Measurements from ENCODE around the gene EPHB1.
"Not testable (repeated sequence)": the region's sequence is repeated elsewhere in the genome, so short reads cannot be mapped to it uniquely, and the experiment has no call there.

EPHB1 gene

GRCh38 chr3:135066844-135067727 lies 272.0 kb downstream of the EPHB1 start:
- Mint-ChIP-seq H3K27me3 (peaks cover 19% of the 10 kb centered on the region), H3K9me3 (peaks cover 12% of the 10 kb centered on the region)
- not testable (repeated sequence) for H3K4me3 Mint-ChIP-seq, H3K36me3 Mint-ChIP-seq, H3K4me1 Mint-ChIP-seq, H3K27ac Mint-ChIP-seq, ATAC-seq

- H3K27me3 Mint-ChIP-seq, result peaks cover 19% of the 10 kb centered on the region
- peaks cover 9% of the 10 kb centered on the region for H3K4me1 Mint-ChIP-seq
- peaks cover 6% of the 10 kb centered on the region for H3K36me3 Mint-ChIP-seq
- peaks cover 13% of the 10 kb centered on the region for H3K9me3 Mint-ChIP-seq
- H3K4me3 Mint-ChIP-seq, result no peak overlapping the region
- ATAC-seq, result no peak
- H3K27ac Mint-ChIP-seq, result no peak overlapping the region
These were observed 273.0 kb downstream of the EPHB1 start for GRCh38 chr3:135068011-135068410.

DNA sequence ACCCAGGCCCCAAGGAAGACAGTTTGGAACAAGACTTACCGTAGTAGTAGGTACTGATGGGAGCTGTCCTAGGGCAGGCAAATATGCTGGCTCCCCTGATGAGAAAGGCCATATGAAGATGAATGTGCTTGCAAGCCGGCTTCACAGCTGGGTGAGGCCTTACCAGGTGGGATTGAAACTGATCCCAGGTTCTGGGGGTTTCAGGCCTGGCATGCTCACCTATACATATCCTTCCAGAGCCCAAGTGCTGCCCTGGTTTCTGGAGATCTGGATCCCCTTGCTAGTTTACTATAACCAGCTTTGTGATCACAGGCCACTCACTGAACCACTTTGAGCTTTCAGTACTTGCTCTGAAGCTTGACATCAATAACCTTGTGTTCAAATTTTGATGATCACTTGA lies 274.3 kb downstream of the EPHB1 start:
- H3K27me3 Mint-ChIP-seq, result peaks cover 19% of the 10 kb centered on the region
- no peak for ATAC-seq
- H3K36me3 Mint-ChIP-seq, result peaks cover 6% of the 10 kb centered on the region

GRCh38 chr3:135071483-135071882 lies 276.4 kb downstream of the EPHB1 start:
- Mint-ChIP-seq H3K36me3 (peaks cover 6% of the 10 kb centered on the region), H3K27me3 (peaks cover 18% of the 10 kb centered on the region), H3K4me1 (peaks cover 9% of the 10 kb centered on the region), H3K27ac (no peak overlapping the region), H3K9me3 (peaks cover 4% of the 10 kb centered on the region), H3K4me3 (no peak overlapping the region)
- peak; percentile 59 for ATAC-seq

More for the DNA sequence above, 274.3 kb downstream of the EPHB1 start:
- no peak overlapping the region for H3K4me3 Mint-ChIP-seq
- H3K27ac Mint-ChIP-seq, result no peak overlapping the region
- peaks cover 8% of the 10 kb centered on the region for H3K9me3 Mint-ChIP-seq
- H3K4me1 Mint-ChIP-seq, result peaks cover 9% of the 10 kb centered on the region

- peaks cover 9% of the 10 kb centered on the region for H3K27me3 Mint-ChIP-seq
- no peak overlapping the region for H3K27ac Mint-ChIP-seq
- peaks cover 4% of the 10 kb centered on the region for H3K9me3 Mint-ChIP-seq
- no peak overlapping the region for H3K4me3 Mint-ChIP-seq
- peaks cover 6% of the 10 kb centered on the region for H3K36me3 Mint-ChIP-seq
- ATAC-seq, result no peak
- H3K4me1 Mint-ChIP-seq, result peaks cover 1% of the 10 kb centered on the region
These were observed 277.4 kb downstream of the EPHB1 start for GRCh38 chr3:135072431-135072830.

DNA sequence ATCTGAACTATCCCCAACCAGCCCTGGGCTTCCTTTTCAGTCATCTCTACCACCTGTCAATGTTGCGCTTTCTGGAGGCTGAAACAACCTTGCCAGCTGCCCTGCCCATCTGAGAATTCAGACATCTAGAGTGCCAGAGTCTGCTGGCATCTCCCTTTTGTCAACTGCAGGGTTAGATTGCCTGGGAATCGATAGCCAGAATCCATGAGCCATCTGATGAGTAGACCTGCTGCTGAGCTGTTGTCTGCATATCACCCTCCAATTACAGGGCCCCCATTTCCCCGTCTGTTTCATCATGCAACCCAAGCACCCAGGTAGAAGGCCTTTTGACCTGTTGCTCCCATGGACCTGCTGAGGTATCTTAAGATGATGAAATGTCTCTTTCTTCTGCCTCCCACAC lies 280.1 kb downstream of the EPHB1 start:
- Mint-ChIP-seq H3K36me3 (peaks cover 6% of the 10 kb centered on the region), H3K9me3 (peaks cover 4% of the 10 kb centered on the region), H3K4me3 (no peak overlapping the region), H3K27ac (no peak overlapping the region), H3K27me3 (no peaks in the 10 kb centered on the region), H3K4me1 (no peaks in the 10 kb centered on the region)
- ATAC-seq, result no peak

DNA sequence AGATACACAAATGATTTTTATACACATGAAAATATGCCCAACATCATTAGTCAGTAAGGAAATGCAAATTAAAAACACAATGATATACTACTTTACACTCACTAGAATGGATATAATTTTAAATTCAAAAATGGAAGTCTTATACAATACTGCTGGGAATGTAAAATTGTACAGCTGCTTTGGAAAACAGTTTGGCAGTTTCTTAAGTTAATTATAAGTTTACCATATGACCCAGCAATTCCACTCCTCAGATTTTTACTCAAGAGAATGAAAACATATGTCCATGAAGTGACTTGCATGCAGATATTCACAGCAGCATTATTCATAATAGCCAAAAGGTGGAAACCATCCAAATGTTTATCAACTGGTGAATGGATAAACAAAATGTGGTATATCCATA lies 281.3 kb downstream of the EPHB1 start:
- H3K9me3 Mint-ChIP-seq, result peaks cover 4% of the 10 kb centered on the region

DNA sequence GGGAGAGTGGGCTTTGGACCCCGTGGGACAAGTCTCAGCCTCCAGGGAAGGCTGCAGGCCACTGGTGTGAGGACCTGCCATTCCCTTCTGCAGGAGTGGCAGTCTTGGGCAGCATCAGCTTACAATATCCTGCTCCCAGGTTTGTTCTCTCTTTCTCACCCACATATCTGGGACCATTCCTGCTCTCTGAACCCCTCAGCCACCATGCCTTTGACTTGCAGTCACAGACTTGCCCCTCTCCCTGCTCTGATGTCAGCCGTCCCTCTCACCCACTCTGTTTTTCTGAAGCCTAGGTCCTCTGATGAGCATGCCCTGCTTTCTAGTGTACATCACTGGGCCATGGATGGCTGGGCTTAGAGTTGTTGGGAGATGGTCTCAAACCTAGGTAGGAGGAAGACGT lies 282.1 kb downstream of the EPHB1 start:
- no peak overlapping the region for H3K27ac Mint-ChIP-seq
- peaks cover 4% of the 10 kb centered on the region for H3K9me3 Mint-ChIP-seq
- no peaks in the 10 kb centered on the region for H3K4me1 Mint-ChIP-seq
- H3K4me3 Mint-ChIP-seq, result no peak overlapping the region
- H3K36me3 Mint-ChIP-seq, result peaks cover 6% of the 10 kb centered on the region
- H3K27me3 Mint-ChIP-seq, result no peaks in the 10 kb centered on the region
- no peak for ATAC-seq

More for the DNA sequence above, 281.3 kb downstream of the EPHB1 start:
- Mint-ChIP-seq H3K36me3 (peaks cover 6% of the 10 kb centered on the region), H3K4me1 (no peaks in the 10 kb centered on the region), H3K27me3 (no peaks in the 10 kb centered on the region), H3K4me3 (no peak overlapping the region), H3K27ac (no peak overlapping the region)
- ATAC-seq, result no peak

DNA sequence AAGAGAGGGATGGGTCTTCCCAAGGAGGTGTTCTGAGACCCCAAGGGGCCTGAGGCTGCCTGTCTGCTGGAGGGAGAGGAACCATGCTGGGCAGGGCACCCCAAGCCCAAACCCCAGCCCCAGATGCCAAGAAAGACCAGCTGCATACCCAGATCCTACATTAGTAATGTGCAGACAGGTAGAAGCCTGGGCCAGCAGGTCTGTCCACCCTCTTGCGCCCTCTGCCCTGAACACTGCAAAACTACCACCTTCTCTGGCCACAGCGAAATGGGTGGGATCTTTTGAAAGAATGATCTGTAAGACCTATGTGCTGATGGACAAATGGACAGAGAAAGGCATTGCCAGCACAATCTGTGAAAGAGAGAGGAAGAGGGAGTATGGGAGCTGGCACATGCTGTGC lies 283.2 kb downstream of the EPHB1 start:
- Mint-ChIP-seq H3K36me3 (no peaks in the 10 kb centered on the region), H3K27me3 (no peaks in the 10 kb centered on the region), H3K4me1 (no peaks in the 10 kb centered on the region), H3K27ac (no peak overlapping the region), H3K9me3 (no peaks in the 10 kb centered on the region), H3K4me3 (no peak overlapping the region)
- no peak for ATAC-seq

DNA sequence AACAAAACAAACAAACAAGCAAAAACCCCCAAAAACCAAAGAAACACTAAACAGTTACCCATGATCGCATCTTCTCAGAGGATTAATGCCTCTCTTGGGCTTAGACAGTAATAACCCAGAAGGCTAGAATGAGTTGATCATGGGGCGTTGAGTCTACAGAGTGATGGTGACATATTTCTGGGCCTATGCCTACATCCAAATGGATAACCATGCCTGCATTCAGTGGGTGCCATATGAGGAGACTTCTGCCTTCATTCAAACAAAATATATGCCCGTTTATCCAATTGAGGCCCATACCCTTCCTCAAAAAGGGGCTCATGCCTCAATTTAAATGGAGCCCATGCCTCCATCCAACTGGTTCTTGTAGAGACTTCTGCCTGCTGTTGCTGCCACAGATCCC lies 284.0 kb downstream of the EPHB1 start:
- no peaks in the 10 kb centered on the region for H3K36me3 Mint-ChIP-seq
- H3K9me3 Mint-ChIP-seq, result no peaks in the 10 kb centered on the region
- no peak overlapping the region for H3K4me3 Mint-ChIP-seq
- no peak for ATAC-seq
- no peak overlapping the region for H3K27ac Mint-ChIP-seq
- no peaks in the 10 kb centered on the region for H3K4me1 Mint-ChIP-seq
- no peaks in the 10 kb centered on the region for H3K27me3 Mint-ChIP-seq

DNA sequence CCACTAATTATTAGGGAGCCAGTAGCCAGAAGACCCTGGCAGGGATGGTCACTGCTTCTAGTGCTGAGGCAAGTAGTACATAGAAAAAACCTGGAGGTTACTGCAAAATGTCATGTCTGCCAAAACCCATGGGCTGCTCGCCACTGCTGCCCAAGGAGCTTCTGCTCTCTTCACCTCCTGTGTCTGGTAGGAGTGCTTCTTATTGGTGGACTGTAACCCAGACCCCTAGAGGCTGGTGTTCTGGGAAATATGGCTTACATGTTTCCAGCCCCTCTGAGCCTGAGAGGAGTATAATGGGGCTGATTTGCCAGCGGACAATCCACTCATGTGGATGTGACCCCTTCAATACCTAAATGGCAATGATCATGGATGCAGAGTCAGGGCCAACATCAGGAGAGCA lies 286.4 kb downstream of the EPHB1 start:
- Mint-ChIP-seq H3K27ac (no peak overlapping the region), H3K4me1 (no peaks in the 10 kb centered on the region), H3K4me3 (no peak overlapping the region), H3K9me3 (no peaks in the 10 kb centered on the region), H3K27me3 (no peaks in the 10 kb centered on the region), H3K36me3 (no peaks in the 10 kb centered on the region)
- ATAC-seq, result no peak

DNA sequence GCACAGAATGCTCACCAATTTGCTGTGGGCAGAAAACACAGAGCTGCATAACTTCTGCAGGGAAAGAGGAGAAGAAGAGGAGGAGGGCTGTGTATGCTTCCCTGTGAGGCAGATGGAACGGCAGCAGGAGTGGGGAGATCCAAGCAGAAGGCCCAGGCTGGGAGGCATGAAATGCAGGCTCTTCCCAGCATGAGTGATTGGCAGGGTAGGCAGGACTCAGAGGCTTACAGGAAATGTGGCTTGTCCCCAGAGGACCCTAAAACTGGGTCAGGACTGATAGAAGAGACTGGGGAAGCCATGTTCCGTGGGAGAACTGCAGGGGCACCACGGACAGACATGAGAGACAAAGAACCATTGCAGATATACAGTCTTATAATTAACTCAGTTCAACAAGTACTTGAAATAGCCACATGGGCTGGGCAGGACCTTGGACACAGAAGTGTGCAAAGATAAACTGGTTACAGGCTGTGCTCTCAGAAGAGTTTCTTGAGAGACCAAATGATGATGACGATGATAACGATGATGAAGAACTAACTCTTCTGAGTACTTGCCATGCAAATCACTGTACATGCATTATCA lies 286.9 kb downstream of the EPHB1 start:
- no peak overlapping the region for H3K4me3 Mint-ChIP-seq
- ATAC-seq, result no peak
- no peaks in the 10 kb centered on the region for H3K27me3 Mint-ChIP-seq
- H3K4me1 Mint-ChIP-seq, result no peaks in the 10 kb centered on the region
- no peaks in the 10 kb centered on the region for H3K36me3 Mint-ChIP-seq
- H3K9me3 Mint-ChIP-seq, result no peaks in the 10 kb centered on the region
- no peak overlapping the region for H3K27ac Mint-ChIP-seq

DNA sequence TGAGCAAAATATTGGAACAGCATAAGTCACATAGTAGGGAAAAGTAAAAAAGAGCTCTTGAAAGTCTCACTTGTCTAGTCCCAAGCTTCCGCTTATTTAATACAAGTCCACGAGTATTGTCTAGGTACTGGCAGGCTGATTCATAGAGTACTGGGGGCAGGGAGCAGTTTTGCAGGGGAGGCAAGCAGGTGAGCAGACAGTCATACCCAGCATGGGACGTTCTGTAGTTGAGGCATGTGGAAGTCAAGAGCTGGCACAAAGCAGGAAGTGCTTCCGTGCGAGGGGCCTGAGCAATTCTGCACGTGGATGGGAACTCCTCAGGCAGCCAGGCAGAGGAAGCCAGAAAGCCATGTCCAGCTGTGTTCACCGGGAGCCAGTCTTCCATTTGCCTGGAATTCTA lies 287.6 kb downstream of the EPHB1 start:
- no peak overlapping the region for H3K27ac Mint-ChIP-seq
- no peaks in the 10 kb centered on the region for H3K9me3 Mint-ChIP-seq
- H3K4me1 Mint-ChIP-seq, result no peaks in the 10 kb centered on the region
- no peaks in the 10 kb centered on the region for H3K36me3 Mint-ChIP-seq
- H3K4me3 Mint-ChIP-seq, result no peak overlapping the region
- ATAC-seq, result no peak
- H3K27me3 Mint-ChIP-seq, result no peaks in the 10 kb centered on the region

GRCh38 chr3:135083179-135083578 lies 288.1 kb downstream of the EPHB1 start:
- Mint-ChIP-seq H3K27ac (no peak overlapping the region), H3K9me3 (no peaks in the 10 kb centered on the region), H3K4me1 (no peaks in the 10 kb centered on the region), H3K27me3 (no peaks in the 10 kb centered on the region), H3K36me3 (no peaks in the 10 kb centered on the region), H3K4me3 (no peak overlapping the region)
- ATAC-seq, result no peak

DNA sequence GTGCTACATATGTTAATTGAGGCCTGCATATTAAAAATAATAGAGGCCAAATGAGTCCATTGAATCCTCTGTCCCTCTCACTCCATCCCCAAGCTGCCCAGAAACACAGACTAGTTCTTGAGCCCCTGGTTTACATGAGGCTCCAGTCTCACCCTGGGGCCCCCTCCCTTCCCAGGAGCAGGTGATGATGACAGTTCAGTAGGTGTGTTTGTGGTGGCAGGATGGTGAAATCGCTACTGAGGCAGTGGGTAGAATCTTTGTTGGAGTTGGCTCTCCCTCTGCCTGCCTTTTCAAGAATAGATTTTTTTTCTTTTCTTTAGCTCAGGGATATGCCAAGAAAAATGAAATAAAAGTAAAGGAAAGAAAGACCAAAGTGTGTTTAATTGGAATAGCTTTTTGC lies 288.7 kb downstream of the EPHB1 start:
- Mint-ChIP-seq H3K9me3 (no peaks in the 10 kb centered on the region), H3K27ac (no peak overlapping the region), H3K36me3 (no peaks in the 10 kb centered on the region), H3K4me1 (no peaks in the 10 kb centered on the region), H3K4me3 (no peak overlapping the region), H3K27me3 (no peaks in the 10 kb centered on the region)
- no peak for ATAC-seq

DNA sequence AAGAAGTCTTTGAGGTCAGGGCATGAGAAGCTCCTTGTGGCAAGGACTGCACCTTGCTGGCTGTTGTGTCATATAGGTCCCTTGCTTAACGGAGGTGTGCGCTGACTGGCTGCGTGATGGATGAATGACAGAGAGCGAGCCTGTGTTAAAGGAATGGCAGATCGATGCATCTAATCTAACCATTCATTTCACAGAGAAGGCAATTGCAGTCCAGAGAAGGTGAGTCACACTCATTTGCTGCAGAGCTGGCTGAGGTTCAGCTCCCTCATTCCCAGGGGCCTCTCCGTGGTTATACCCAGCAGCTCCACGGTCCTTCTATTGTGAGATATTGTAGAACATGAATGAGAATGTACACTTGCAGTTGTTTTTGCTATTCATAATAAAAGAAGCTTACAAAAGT lies 289.3 kb downstream of the EPHB1 start:
- no peak for ATAC-seq
- Mint-ChIP-seq H3K27me3 (no peaks in the 10 kb centered on the region), H3K4me1 (no peaks in the 10 kb centered on the region), H3K36me3 (no peaks in the 10 kb centered on the region), H3K9me3 (no peaks in the 10 kb centered on the region), H3K27ac (no peak overlapping the region), H3K4me3 (no peak overlapping the region)

Data from stimulated activated memory B cell treated with anti-CD40 and anti-IgM and Interleukin-4, amounts not matched to agents 10 μg/mL and 1 μg/mL and 100 μg/mL, for 72 hours (primary cell).